Measurements from ENCODE around the gene KRT39.
"Not testable (repeated sequence)": the region's sequence is repeated elsewhere in the genome, so short reads cannot be mapped to it uniquely, and the experiment has no call there.

Gene KRT39

DNA sequence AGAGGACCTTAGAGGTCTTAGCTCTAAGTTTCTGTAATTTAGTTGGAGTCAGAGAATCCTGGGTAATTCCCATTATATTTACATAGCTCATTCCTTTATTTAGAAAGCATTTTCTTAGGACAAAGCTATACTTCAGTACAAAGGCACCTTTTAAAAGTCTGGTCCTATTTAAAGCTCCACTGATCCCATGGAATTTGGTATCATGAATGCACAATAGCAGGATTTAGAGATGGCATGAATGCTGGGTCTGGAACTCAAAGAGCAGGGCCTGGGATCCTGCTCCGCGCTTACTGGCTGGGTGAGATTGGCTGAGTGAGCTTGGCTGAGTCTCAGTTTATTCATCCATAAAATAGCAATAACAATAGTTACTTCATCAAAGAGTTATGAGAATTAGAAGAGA lies 34.1 kb downstream of the KRT39 start:
- Histone ChIP-seq H3K27me3 (ENCODE audit: control insufficient read depth, insufficient read depth, low read length) (no peaks in the 10 kb centered on the region), H3K4me3 (ENCODE audit: low read length) (no peak overlapping the region), H3K27ac (ENCODE audit: low read depth, low read length) (no peak overlapping the region), H3K4me1 (ENCODE audit: control insufficient read depth, insufficient read depth, low read length) (no peaks in the 10 kb centered on the region), H3K9ac (ENCODE audit: low read length) (no peak overlapping the region), H3K36me3 (ENCODE audit: control insufficient read depth, insufficient read depth, low read length) (no peaks in the 10 kb centered on the region)

DNA sequence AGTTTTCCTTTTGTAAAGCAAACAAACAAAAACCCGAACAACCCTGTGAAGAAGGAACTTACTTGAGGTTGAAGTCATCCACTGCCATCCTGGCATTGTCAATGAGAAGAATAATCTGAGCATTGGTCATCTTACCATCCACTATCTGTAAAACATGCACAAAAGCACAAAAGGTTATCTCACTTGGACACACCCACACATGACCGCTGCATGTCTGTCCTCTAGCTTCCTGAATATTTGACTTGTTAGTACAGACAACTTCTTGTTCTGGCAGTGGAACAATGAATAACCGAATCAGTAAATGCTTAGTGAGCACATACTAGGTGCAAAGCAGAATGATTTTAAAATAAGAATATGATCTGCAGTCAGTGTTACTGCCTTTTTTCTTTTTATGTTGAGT lies 35.4 kb downstream of the KRT39 start:
- no peaks in the 10 kb centered on the region for H3K27me3 ChIP-seq (ENCODE audit: control insufficient read depth, insufficient read depth, low read length)
- H3K4me1 ChIP-seq (ENCODE audit: control insufficient read depth, insufficient read depth, low read length) = no peaks in the 10 kb centered on the region
- no peak overlapping the region for H3K9ac ChIP-seq (ENCODE audit: low read length)
- H3K4me3 ChIP-seq (ENCODE audit: low read length) = no peak overlapping the region
- H3K27ac ChIP-seq (ENCODE audit: low read depth, low read length) = no peak overlapping the region
- no peaks in the 10 kb centered on the region for H3K36me3 ChIP-seq (ENCODE audit: control insufficient read depth, insufficient read depth, low read length)

GRCh38 chr17:40926341-40926740 lies 40.4 kb downstream of the KRT39 start:
- Histone ChIP-seq H3K4me1 (ENCODE audit: control insufficient read depth, insufficient read depth, low read length) (no peaks in the 10 kb centered on the region), H3K27me3 (ENCODE audit: control insufficient read depth, insufficient read depth, low read length) (no peaks in the 10 kb centered on the region), H3K27ac (ENCODE audit: low read depth, low read length) (no peak overlapping the region), H3K36me3 (ENCODE audit: control insufficient read depth, insufficient read depth, low read length) (no peaks in the 10 kb centered on the region), H3K4me3 (ENCODE audit: low read length) (no peak overlapping the region), H3K9ac (ENCODE audit: low read length) (no peak overlapping the region)

- Histone ChIP-seq H3K36me3 (ENCODE audit: control insufficient read depth, insufficient read depth, low read length) (no peaks in the 10 kb centered on the region), H3K9ac (ENCODE audit: low read length) (no peak overlapping the region), H3K27ac (ENCODE audit: low read depth, low read length) (peak overlapping the region; percentile 24), H3K4me1 (ENCODE audit: control insufficient read depth, insufficient read depth, low read length) (no peaks in the 10 kb centered on the region), H3K4me3 (ENCODE audit: low read length) (no peak overlapping the region), H3K27me3 (ENCODE audit: control insufficient read depth, insufficient read depth, low read length) (no peaks in the 10 kb centered on the region)
Observed at GRCh38 chr17:40922239-40922638, 44.5 kb downstream of the KRT39 start.

DNA sequence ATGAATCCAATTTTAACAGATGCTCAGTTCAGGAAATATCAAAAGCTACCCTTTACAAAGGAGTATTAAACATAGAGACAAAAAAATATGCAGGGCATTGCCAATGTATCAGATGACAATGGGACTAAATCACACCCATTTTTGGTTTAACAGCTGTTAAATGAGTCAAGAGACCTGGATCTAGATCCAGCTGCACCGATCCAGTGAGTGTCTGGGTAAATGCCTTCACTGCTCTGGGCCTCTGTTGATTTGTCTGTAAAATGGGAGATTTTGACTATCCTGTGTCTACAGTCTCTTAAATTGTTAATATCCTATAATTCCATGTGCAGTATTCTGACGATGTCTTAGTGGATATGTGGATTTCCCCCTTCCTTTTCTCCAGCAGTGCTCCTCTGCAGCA lies 45.7 kb downstream of the KRT39 start:
- Histone ChIP-seq H3K4me3 (ENCODE audit: low read length) (no peak overlapping the region), H3K4me1 (ENCODE audit: control insufficient read depth, insufficient read depth, low read length) (no peaks in the 10 kb centered on the region), H3K27ac (ENCODE audit: low read depth, low read length) (no peak overlapping the region), H3K27me3 (ENCODE audit: control insufficient read depth, insufficient read depth, low read length) (no peaks in the 10 kb centered on the region), H3K36me3 (ENCODE audit: control insufficient read depth, insufficient read depth, low read length) (no peaks in the 10 kb centered on the region), H3K9ac (ENCODE audit: low read length) (no peak overlapping the region)

- not testable (repeated sequence) for H3K27me3 ChIP-seq (ENCODE audit: control insufficient read depth, insufficient read depth, low read length); H3K9ac ChIP-seq (ENCODE audit: low read length); H3K4me3 ChIP-seq (ENCODE audit: low read length); H3K4me1 ChIP-seq (ENCODE audit: control insufficient read depth, insufficient read depth, low read length); H3K27ac ChIP-seq (ENCODE audit: low read depth, low read length); H3K36me3 ChIP-seq (ENCODE audit: control insufficient read depth, insufficient read depth, low read length)
Observed at GRCh38 chr17:40917116-40917515, 49.6 kb downstream of the KRT39 start.

DNA sequence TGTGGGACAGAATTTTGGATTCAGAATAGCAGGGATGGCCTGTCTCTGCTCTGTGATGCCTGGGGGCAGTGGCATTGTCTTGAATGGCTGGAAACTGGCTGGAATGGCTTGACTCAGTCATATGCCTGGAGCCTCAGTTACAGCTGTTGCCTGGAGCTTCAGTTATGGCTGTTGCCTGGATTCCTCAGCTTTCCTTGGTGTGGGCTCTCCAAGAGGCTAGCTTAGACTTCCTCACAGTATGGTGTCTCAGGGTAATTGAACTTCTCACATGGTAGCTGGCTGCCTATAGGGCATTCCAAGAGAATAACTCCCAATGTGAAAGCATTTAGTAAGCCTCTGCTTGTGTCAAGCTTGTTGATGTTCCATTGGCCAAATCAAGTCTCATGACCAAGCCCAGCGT lies 50.4 kb downstream of the KRT39 start:
- Histone ChIP-seq H3K9ac (ENCODE audit: low read length) (no peak overlapping the region), H3K27me3 (ENCODE audit: control insufficient read depth, insufficient read depth, low read length) (no peaks in the 10 kb centered on the region), H3K4me1 (ENCODE audit: control insufficient read depth, insufficient read depth, low read length) (no peaks in the 10 kb centered on the region), H3K4me3 (ENCODE audit: low read length) (no peak overlapping the region), H3K27ac (ENCODE audit: low read depth, low read length) (no peak overlapping the region), H3K36me3 (ENCODE audit: control insufficient read depth, insufficient read depth, low read length) (no peaks in the 10 kb centered on the region)

DNA sequence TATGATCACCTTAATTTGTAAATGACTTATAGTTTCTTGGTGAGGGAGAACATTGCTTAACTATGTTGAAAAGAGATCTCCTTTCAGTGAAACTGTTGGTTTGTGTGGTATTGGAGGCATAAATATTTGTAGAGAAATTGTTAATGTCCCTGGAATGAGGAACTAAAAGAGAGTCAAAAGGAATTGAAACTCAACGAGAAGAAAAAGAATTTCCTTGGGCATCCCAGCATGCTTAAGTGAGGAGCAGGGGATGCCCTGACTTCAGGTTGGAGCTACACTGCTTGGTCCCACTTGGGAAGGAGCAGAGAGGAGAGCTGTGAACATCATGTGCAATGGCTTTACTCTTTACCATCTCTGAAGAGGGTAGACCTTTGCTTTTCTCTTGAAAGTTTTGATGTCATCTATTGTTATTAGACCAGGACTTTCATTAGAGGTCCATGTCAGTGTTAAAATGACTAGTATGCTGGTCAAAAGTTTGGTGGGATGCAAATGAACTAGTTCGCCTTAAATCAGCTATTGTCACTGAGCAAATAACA lies 51.0 kb downstream of the KRT39 start:
- Histone ChIP-seq H3K9ac (ENCODE audit: low read length) (no peak overlapping the region), H3K4me3 (ENCODE audit: low read length) (no peak overlapping the region), H3K36me3 (ENCODE audit: control insufficient read depth, insufficient read depth, low read length) (no peaks in the 10 kb centered on the region), H3K4me1 (ENCODE audit: control insufficient read depth, insufficient read depth, low read length) (no peaks in the 10 kb centered on the region), H3K27me3 (ENCODE audit: control insufficient read depth, insufficient read depth, low read length) (no peaks in the 10 kb centered on the region), H3K27ac (ENCODE audit: low read depth, low read length) (no peak overlapping the region)

- H3K4me3 ChIP-seq (ENCODE audit: low read length) = no peak overlapping the region
- peaks cover 2% of the 10 kb centered on the region for H3K4me1 ChIP-seq (ENCODE audit: control insufficient read depth, insufficient read depth, low read length)
- no peaks in the 10 kb centered on the region for H3K27me3 ChIP-seq (ENCODE audit: control insufficient read depth, insufficient read depth, low read length)
- no peaks in the 10 kb centered on the region for H3K36me3 ChIP-seq (ENCODE audit: control insufficient read depth, insufficient read depth, low read length)
- H3K9ac ChIP-seq (ENCODE audit: low read length) = no peak overlapping the region
- H3K27ac ChIP-seq (ENCODE audit: low read depth, low read length) = no peak overlapping the region
Observed at GRCh38 chr17:40915199-40915661, 51.5 kb downstream of the KRT39 start.

DNA sequence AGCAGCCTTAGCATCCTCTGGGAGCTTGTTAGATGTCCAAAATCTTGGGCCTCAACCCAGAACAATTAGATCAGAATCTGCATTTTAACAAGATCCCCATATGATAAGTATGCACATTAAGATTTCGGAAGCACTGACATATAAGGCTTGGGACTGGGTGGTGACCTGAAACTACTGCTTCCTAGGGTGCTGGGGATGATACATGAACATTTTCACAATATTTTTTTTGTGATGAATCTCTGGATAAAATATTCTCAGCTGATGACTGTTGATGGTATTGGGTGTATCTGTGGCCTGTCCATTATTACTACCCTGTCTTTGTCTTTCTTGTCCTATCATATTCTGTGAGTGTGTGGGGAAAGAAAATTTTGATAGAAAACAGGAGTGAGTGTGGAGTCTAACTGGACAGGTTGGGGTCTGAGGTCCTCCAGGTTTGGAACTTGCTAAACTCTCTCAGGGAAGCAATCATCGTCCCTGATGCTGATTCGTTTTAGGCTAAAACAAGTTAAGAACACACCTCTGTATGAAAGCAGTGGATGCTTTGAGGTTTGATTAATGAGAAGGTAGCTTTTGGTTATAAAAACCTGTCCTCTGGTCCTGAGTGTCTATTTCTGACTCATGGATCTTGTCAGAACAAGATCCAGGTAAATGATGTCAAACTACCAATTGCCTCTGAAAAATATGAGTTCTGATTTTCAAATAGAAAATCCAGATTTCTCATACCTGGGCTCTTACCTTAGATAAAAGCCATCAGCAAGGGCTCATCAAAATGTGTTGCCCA lies 52.5 kb downstream of the KRT39 start:
- no peak overlapping the region for H3K9ac ChIP-seq (ENCODE audit: low read length)
- H3K27ac ChIP-seq (ENCODE audit: low read depth, low read length) = no peak overlapping the region
- no peaks in the 10 kb centered on the region for H3K36me3 ChIP-seq (ENCODE audit: control insufficient read depth, insufficient read depth, low read length)
- H3K4me1 ChIP-seq (ENCODE audit: control insufficient read depth, insufficient read depth, low read length) = peaks cover 9% of the 10 kb centered on the region
- no peak overlapping the region for H3K4me3 ChIP-seq (ENCODE audit: low read length)
- H3K27me3 ChIP-seq (ENCODE audit: control insufficient read depth, insufficient read depth, low read length) = no peaks in the 10 kb centered on the region

- H3K9ac ChIP-seq (ENCODE audit: low read length) = no peak overlapping the region
- H3K4me3 ChIP-seq (ENCODE audit: low read length) = no peak overlapping the region
- H3K36me3 ChIP-seq (ENCODE audit: control insufficient read depth, insufficient read depth, low read length) = no peaks in the 10 kb centered on the region
- no peak overlapping the region for H3K27ac ChIP-seq (ENCODE audit: low read depth, low read length)
- peaks cover 9% of the 10 kb centered on the region for H3K4me1 ChIP-seq (ENCODE audit: control insufficient read depth, insufficient read depth, low read length)
- no peaks in the 10 kb centered on the region for H3K27me3 ChIP-seq (ENCODE audit: control insufficient read depth, insufficient read depth, low read length)
Observed at GRCh38 chr17:40912486-40913210, 54.1 kb downstream of the KRT39 start.

GRCh38 chr17:40910441-40910841 lies 56.3 kb downstream of the KRT39 start:
- Histone ChIP-seq H3K36me3 (ENCODE audit: control insufficient read depth, insufficient read depth, low read length) (no peaks in the 10 kb centered on the region), H3K4me3 (ENCODE audit: low read length) (no peak overlapping the region), H3K4me1 (ENCODE audit: control insufficient read depth, insufficient read depth, low read length) (peaks cover 9% of the 10 kb centered on the region), H3K9ac (ENCODE audit: low read length) (no peak overlapping the region), H3K27ac (ENCODE audit: low read depth, low read length) (no peak overlapping the region), H3K27me3 (ENCODE audit: control insufficient read depth, insufficient read depth, low read length) (no peaks in the 10 kb centered on the region)

All from rectal smooth muscle tissue (tissue), 1 donor.